GM23338 (cell line): ENCODE data around the gene IGSF1. TPM values are rescaled to one million over a fixed set of nuclear protein-coding genes. Genes with fewer than 3 reads are reported as not detected.

Source experiments
- ATAC-seq: fragments of 200-7000 bp; cut with Tn5 transposase; 3 replicates; pipeline ENCODE4 v1.9.1; 2020
- DNase-seq: peaks from one replicate; pipeline ENCODE4 v3.0.0-alpha.2; 2015; ENCODE audit warnings: low spot score
- H2AFZ ChIP-seq: fragments of 200-600 bp; sonication (generic); 2 replicates; pipeline ENCODE4 v1.8.0; 2016; ENCODE audit warnings: antibody characterized with exemption, mild to moderate bottlenecking, moderate library complexity
- H3F3A ChIP-seq: fragments of 200-600 bp; sonication (generic); replicated peaks from 2 replicates; pipeline ENCODE4 v1.8.0; 2017; ENCODE audit warnings: antibody characterized with exemption, mixed run types, low read depth
- H3K27ac ChIP-seq: fragments of 200-600 bp; sonication (generic); 2 replicates; pipeline ENCODE4 v1.6.1; 2016; ENCODE audit warnings: low read depth
- H3K27me3 ChIP-seq: fragments of 200-600 bp; sonication (generic); 2 replicates; pipeline ENCODE4 v1.8.0; 2016; ENCODE audit warnings: mild to moderate bottlenecking, mixed run types, moderate library complexity; ENCODE audit not compliant: insufficient read depth
- H3K36me3 ChIP-seq: fragments of 200-600 bp; sonication (generic); 2 replicates; pipeline ENCODE4 v1.8.0; 2016; ENCODE audit warnings: mild to moderate bottlenecking; ENCODE audit not compliant: insufficient read depth
- H3K4me1 ChIP-seq: fragments of 200-600 bp; sonication (generic); 2 replicates; pipeline ENCODE4 v1.8.0; 2016; ENCODE audit warnings: mild to moderate bottlenecking, moderate library complexity; ENCODE audit not compliant: insufficient read depth
- H3K4me2 ChIP-seq: fragments of 200-600 bp; sonication (generic); 2 replicates; pipeline ENCODE4 v1.7.1; 2017; ENCODE audit warnings: mixed run types
- H3K4me3 ChIP-seq: fragments of 200-600 bp; sonication (generic); 2 replicates; pipeline ENCODE4 v1.6.1; 2016; ENCODE audit warnings: mixed run types
- H3K79me2 ChIP-seq: fragments of 200-600 bp; sonication (generic); replicated peaks from 2 replicates; pipeline ENCODE4 v1.8.0; 2017; ENCODE audit warnings: mild to moderate bottlenecking; ENCODE audit not compliant: insufficient read depth
- H3K9me2 ChIP-seq: fragments of 200-600 bp; sonication (generic); 2 replicates; pipeline ENCODE4 v1.8.0; 2017; ENCODE audit not compliant: insufficient read depth
- H4K20me1 ChIP-seq: fragments of 200-600 bp; sonication (generic); replicated peaks from 2 replicates; pipeline ENCODE4 v1.8.0; 2017; ENCODE audit warnings: mild to moderate bottlenecking; ENCODE audit not compliant: insufficient read depth
- H3K27ac Mint-ChIP-seq: 2 replicates; pipeline ENCODE4 v1.8.0; 2020; ENCODE audit warnings: inconsistent platforms, mild to moderate bottlenecking, moderate library complexity, mixed read lengths
- H3K27me3 Mint-ChIP-seq: 3 replicates; pipeline ENCODE4 v1.8.0; 2022; ENCODE audit warnings: low read depth, mild to moderate bottlenecking, moderate library complexity, mixed read lengths, inconsistent platforms; ENCODE audit not compliant: insufficient read depth, poor library complexity
- H3K36me3 Mint-ChIP-seq: 3 replicates; pipeline ENCODE4 v1.8.0; 2021; ENCODE audit warnings: low read depth, mild to moderate bottlenecking, inconsistent platforms, moderate library complexity, mixed read lengths
- H3K4me1 Mint-ChIP-seq: 3 replicates; pipeline ENCODE4 v1.8.0; 2020; ENCODE audit warnings: mild to moderate bottlenecking, inconsistent platforms, mixed read lengths
- H3K4me3 Mint-ChIP-seq: 3 replicates; pipeline ENCODE4 v1.8.0; 2021; ENCODE audit warnings: moderate library complexity, mild to moderate bottlenecking, inconsistent platforms, mixed read lengths
- H3K9me3 Mint-ChIP-seq: 3 replicates; pipeline ENCODE4 v1.8.0; 2020; ENCODE audit warnings: moderate library complexity, mild to moderate bottlenecking, inconsistent platforms, mixed read lengths
- CTCF ChIP-seq, 2 experiments: fragments of 200-600 bp in 1 of 2; sonication (generic) in 1 of 2; conservative IDR thresholded peaks; 2 replicates each; pipeline versions ENCODE4 v1.5.1 to v1.6.1; 2016 to 2017; ENCODE audit warnings: antibody characterized with exemption in 2 of 2, low read depth in 2 of 2, mild to moderate bottlenecking in 2 of 2, moderate library complexity in 1 of 2
- ETS1 ChIP-seq: IDR thresholded peaks from 2 replicates; pipeline ENCODE4 v1.6.1; 2016; ENCODE audit warnings: antibody characterized with exemption
- EZH2 ChIP-seq: fragments of 200-600 bp; sonication (generic); IDR thresholded peaks from one replicate; pipeline ENCODE4 v1.8.0; 2017; ENCODE audit warnings: antibody characterized with exemption, mild to moderate bottlenecking, low read depth; ENCODE audit not compliant: unreplicated experiment
- EZH2phosphoT487 ChIP-seq: fragments of 200-600 bp; sonication (generic); IDR thresholded peaks from one replicate; pipeline ENCODE4 v1.8.1; 2018; ENCODE audit warnings: antibody characterized with exemption; ENCODE audit not compliant: unreplicated experiment
- JUNB ChIP-seq: IDR thresholded peaks from one replicate; pipeline ENCODE4 v1.6.1; 2016; ENCODE audit warnings: antibody characterized with exemption; ENCODE audit not compliant: unreplicated experiment
- NANOG ChIP-seq: IDR thresholded peaks from 2 replicates; pipeline ENCODE4 v1.6.1; 2016; ENCODE audit warnings: antibody characterized with exemption, borderline replicate concordance
- POLR2AphosphoS5 ChIP-seq: IDR thresholded peaks from 2 replicates; pipeline ENCODE4 v1.6.1; 2016; ENCODE audit warnings: antibody characterized with exemption, low read depth
- REST ChIP-seq: IDR thresholded peaks from one replicate; pipeline ENCODE4 v1.6.1; 2018; ENCODE audit warnings: antibody characterized with exemption; ENCODE audit not compliant: unreplicated experiment
- ZNF331 ChIP-seq: fragments of 250-450 bp; sonication (Bioruptor Pico); IDR thresholded peaks from 2 replicates; pipeline ENCODE4 v1.5.0; 2020; ENCODE audit warnings: low read depth, mild to moderate bottlenecking, moderate library complexity
- polyA plus RNA-seq: library from polyadenylated mRNA; unstranded; fragments of >200 nt; fragmentation: Nextera tagmentation; extraction: Ambion mirVana; gene quantifications from 2 replicates; pipeline ENCODE4 v1.2.1, GENCODE V29; 2016
- total RNA-seq: library from RNA; depleted of rRNA; stranded (reverse); fragments of >200 nt; shearing (Covaris generic); gene quantifications from 2 replicates; pipeline ENCODE4 v1.2.3, GENCODE V29; 2014

Gene IGSF1
- total and polyA plus RNA-seq, 2 experiments from 2014 or later = 12.8 to 19.5 TPM

- TF ChIP-seq JUNB (no peak), CTCF (conservative IDR thresholded peaks at IDR 0.05; ENCODE audit: low read depth in 2 of 2) (no peak), REST (no peak), ZNF331 (CRISPR knock-in tag) (no peak), ETS1 (no peak)
These were observed 16.8 kb upstream of the IGSF1 start (continued) for GRCh38 chrX:131305926-131306325.

GRCh38 chrX:131302701-131303100 lies 13.6 kb upstream of the IGSF1 start:
- H3K27ac ChIP-seq = no peak overlapping the region
- H3F3A ChIP-seq = no peaks in the 10 kb centered on the region
- no peaks in the 10 kb centered on the region for H3K36me3 ChIP-seq
- Mint-ChIP-seq H3K27me3 (no peaks in the 10 kb centered on the region), H3K4me1 (peaks cover 34% of the 10 kb centered on the region), H3K9me3 (no peaks in the 10 kb centered on the region), H3K27ac (no peak overlapping the region), H3K4me3 (no peak overlapping the region), H3K36me3 (no peaks in the 10 kb centered on the region)
- no peak overlapping the region for H2AFZ ChIP-seq
- H3K9me2 ChIP-seq = no peaks in the 10 kb centered on the region
- H3K79me2 ChIP-seq = no peaks in the 10 kb centered on the region
- ATAC-seq (no peak), DNase-seq (no peak)
- H4K20me1 ChIP-seq = no peaks in the 10 kb centered on the region
- H3K4me2 ChIP-seq = peak overlapping the region; percentile 49; the same call in 1 of the 2 replicates
- H3K4me3 ChIP-seq = no peak overlapping the region
- no peaks in the 10 kb centered on the region for H3K27me3 ChIP-seq
- peaks cover 14% of the 10 kb centered on the region for H3K4me1 ChIP-seq
- TF ChIP-seq NANOG (no peak), EZH2 (no peak), EZH2phosphoT487 (no peak), ETS1 (no peak), CTCF (conservative IDR thresholded peaks at IDR 0.05; ENCODE audit: low read depth in 2 of 2) (no peak), REST (no peak), POLR2AphosphoS5 (no peak)
